Activated naive CD4-positive, alpha-beta T cell treated with anti-CD3 and anti-CD28 coated beads, Interleukin-2, amount 50 U/mL, for 72 hours (primary cell): ENCODE data around the gene TXK. TPM values are rescaled to one million over a fixed set of nuclear protein-coding genes. Genes with fewer than 3 reads are reported as not detected.
A peak's percentile ranks its signal among the peaks of the same experiment; 100 is the strongest.
"Not testable (repeated sequence)": the region's sequence is repeated elsewhere in the genome, so short reads cannot be mapped to it uniquely, and the experiment has no call there.

Source experiments
- ATAC-seq, 2 donors: fragments of 150-1000 bp; cut with Tn5 transposase; 2 replicates each; pipeline ENCODE4 v1.10.0; 2021; ENCODE audit warnings: mild to moderate bottlenecking in 2 of 2, moderate library complexity in 2 of 2
- DNase-seq, 2 donors: peaks; one replicate each; pipeline ENCODE4 v3.0.0; 2021 to 2022; ENCODE audit warnings: low spot score in 2 of 2
- H3K27ac Mint-ChIP-seq, 2 donors: one replicate each; pipeline ENCODE4 v1.8.0; 2022; ENCODE audit warnings: mild to moderate bottlenecking in 2 of 2, mixed read lengths in 2 of 2
- H3K36me3 Mint-ChIP-seq, 2 donors: one replicate each; pipeline ENCODE4 v1.8.0; 2022; ENCODE audit warnings: mixed read lengths in 2 of 2
- H3K9me3 Mint-ChIP-seq, 2 donors: one replicate each; pipeline ENCODE4 v1.8.0; 2022; ENCODE audit warnings: mixed read lengths in 2 of 2
- total RNA-seq, 2 donors: library from RNA; stranded (reverse); gene quantifications; one replicate each; pipeline ENCODE4 v1.2.3, GENCODE V29; 2022

TXK gene
- total RNA-seq: 10 to 100 TPM; 16.4 to 48.2 TPM

- no peaks in the 10 kb centered on the region for H3K9me3 Mint-ChIP-seq
- peak within 1 kb of the TSS; percentile 94 to 97 for H3K27ac Mint-ChIP-seq
- DNase-seq: no peak
- peak; percentile 39 to 56 for ATAC-seq
- peaks cover 6 to 58% of the 10 kb centered on the region in 2 donors for H3K36me3 Mint-ChIP-seq
These were observed at the start of gene TXK for GRCh38 chr4:48134081-48134480. Gene TXK (minus strand): TSS chr4:48134250. CDS start chr4:48134170, 80 bp downstream.

- DNase-seq (no peak), ATAC-seq (peak; percentile 59 to 79)
- Mint-ChIP-seq H3K9me3 (peaks cover 0 to 8% of the 10 kb centered on the region in 2 donors), H3K27ac (no peak overlapping the region), H3K36me3 (no peaks in the 10 kb centered on the region)
These were observed 46.2 kb upstream of the TXK start for GRCh38 chr4:48180234-48180633.

GRCh38 chr4:48178931-48179330 is 44.9 kb upstream of the TXK start:
- Mint-ChIP-seq H3K27ac (peak overlapping the region in 1 of 2 donors; percentile 44), H3K9me3 (peaks cover 0 to 8% of the 10 kb centered on the region in 2 donors), H3K36me3 (no peaks in the 10 kb centered on the region)
- DNase-seq (no peak), ATAC-seq (peak in 1 of 2 donors; percentile 10)

- ATAC-seq (peak in 1 of 2 donors; percentile 40), DNase-seq (no peak)
- Mint-ChIP-seq H3K36me3 (no peaks in the 10 kb centered on the region), H3K27ac (no peak overlapping the region), H3K9me3 (peaks cover 0 to 8% of the 10 kb centered on the region in 2 donors)
These were observed 41.8 kb upstream of the TXK start for GRCh38 chr4:48175806-48176205.

GRCh38 chr4:48175328-48175727 is 41.3 kb upstream of the TXK start:
- no peak for DNase-seq
- Mint-ChIP-seq H3K36me3 (no peaks in the 10 kb centered on the region), H3K27ac (no peak overlapping the region), H3K9me3 (peaks cover 0 to 8% of the 10 kb centered on the region in 2 donors)
- no peak for ATAC-seq

- Mint-ChIP-seq H3K9me3 (peaks cover 0 to 8% of the 10 kb centered on the region in 2 donors), H3K36me3 (no peaks in the 10 kb centered on the region), H3K27ac (peak overlapping the region in 1 of 2 donors; percentile 49)
- DNase-seq: no peak
- ATAC-seq: peak; percentile 29 to 84
These were observed 39.3 kb upstream of the TXK start for GRCh38 chr4:48173056-48173991.

- Mint-ChIP-seq H3K36me3 (peaks cover 0 to 4% of the 10 kb centered on the region in 2 donors), H3K27ac (no peak overlapping the region), H3K9me3 (peaks cover 0 to 1% of the 10 kb centered on the region in 2 donors)
- ATAC-seq (no peak), DNase-seq (no peak)
These were observed 38.6 kb upstream of the TXK start for GRCh38 chr4:48172651-48173050.

GRCh38 chr4:48169636-48170035 is 35.6 kb upstream of the TXK start:
- no peaks in the 10 kb centered on the region for H3K9me3 Mint-ChIP-seq
- DNase-seq: no peak
- ATAC-seq: peak in 1 of 2 donors; percentile 58

GRCh38 chr4:48167538-48168263 is 33.7 kb upstream of the TXK start:
- H3K27ac Mint-ChIP-seq: no peak overlapping the region
- ATAC-seq: peak; percentile 74 to 87

More at GRCh38 chr4:48169636-48170035, 35.6 kb upstream of the TXK start:
- peaks cover 0 to 16% of the 10 kb centered on the region in 2 donors for H3K36me3 Mint-ChIP-seq
- H3K27ac Mint-ChIP-seq: no peak overlapping the region

GRCh38 chr4:48164561-48164960 is 30.5 kb upstream of the TXK start:
- peaks cover 0 to 23% of the 10 kb centered on the region in 2 donors for H3K36me3 Mint-ChIP-seq
- H3K9me3 Mint-ChIP-seq, H3K27ac Mint-ChIP-seq, ATAC-seq, DNase-seq: not testable (repeated sequence)

More at GRCh38 chr4:48167538-48168263, 33.7 kb upstream of the TXK start:
- Mint-ChIP-seq H3K9me3 (no peaks in the 10 kb centered on the region), H3K36me3 (peaks cover 0 to 16% of the 10 kb centered on the region in 2 donors)
- no peak for DNase-seq

- Mint-ChIP-seq H3K9me3 (peaks cover 3 to 4% of the 10 kb centered on the region in 2 donors), H3K27ac (no peak overlapping the region), H3K36me3 (peaks cover 5 to 29% of the 10 kb centered on the region in 2 donors)
- DNase-seq: no peak
- no peak for ATAC-seq
These were observed 29.7 kb upstream of the TXK start for GRCh38 chr4:48163746-48164145.

GRCh38 chr4:48162162-48162561 is 28.1 kb upstream of the TXK start:
- ATAC-seq: peak; percentile 65 to 84
- H3K9me3 Mint-ChIP-seq: peaks cover 6 to 8% of the 10 kb centered on the region in 2 donors
- H3K27ac Mint-ChIP-seq: peak overlapping the region in 1 of 2 donors; percentile 61
- H3K36me3 Mint-ChIP-seq: peaks cover 18 to 35% of the 10 kb centered on the region in 2 donors
- no peak for DNase-seq

GRCh38 chr4:48157271-48157670 is 23.2 kb upstream of the TXK start:
- no peak for DNase-seq
- Mint-ChIP-seq H3K27ac (no peak overlapping the region), H3K36me3 (peaks cover 45 to 66% of the 10 kb centered on the region in 2 donors), H3K9me3 (peaks cover 10 to 19% of the 10 kb centered on the region in 2 donors)
- ATAC-seq: no peak

GRCh38 chr4:48156423-48156822 is 22.4 kb upstream of the TXK start:
- DNase-seq (no peak), ATAC-seq (no peak)
- Mint-ChIP-seq H3K36me3 (peaks cover 45 to 66% of the 10 kb centered on the region in 2 donors), H3K9me3 (peaks cover 10 to 19% of the 10 kb centered on the region in 2 donors), H3K27ac (no peak overlapping the region)

GRCh38 chr4:48153791-48154550 is 19.9 kb upstream of the TXK start:
- ATAC-seq (peak; percentile 26 to 28), DNase-seq (no peak)
- H3K9me3 Mint-ChIP-seq: peaks cover 8 to 16% of the 10 kb centered on the region in 2 donors
- H3K36me3 Mint-ChIP-seq: peaks cover 42 to 55% of the 10 kb centered on the region in 2 donors
- no peak overlapping the region for H3K27ac Mint-ChIP-seq

GRCh38 chr4:48152259-48152658 is 18.2 kb upstream of the TXK start:
- Mint-ChIP-seq H3K27ac (no peak overlapping the region), H3K9me3 (peaks cover 4 to 12% of the 10 kb centered on the region in 2 donors)
- no peak for ATAC-seq

More at GRCh38 chr4:48152259-48152658, 18.2 kb upstream of the TXK start:
- peaks cover 28 to 42% of the 10 kb centered on the region in 2 donors for H3K36me3 Mint-ChIP-seq
- DNase-seq: no peak
